ENCODE results near the gene VPS37C.

DNA sequence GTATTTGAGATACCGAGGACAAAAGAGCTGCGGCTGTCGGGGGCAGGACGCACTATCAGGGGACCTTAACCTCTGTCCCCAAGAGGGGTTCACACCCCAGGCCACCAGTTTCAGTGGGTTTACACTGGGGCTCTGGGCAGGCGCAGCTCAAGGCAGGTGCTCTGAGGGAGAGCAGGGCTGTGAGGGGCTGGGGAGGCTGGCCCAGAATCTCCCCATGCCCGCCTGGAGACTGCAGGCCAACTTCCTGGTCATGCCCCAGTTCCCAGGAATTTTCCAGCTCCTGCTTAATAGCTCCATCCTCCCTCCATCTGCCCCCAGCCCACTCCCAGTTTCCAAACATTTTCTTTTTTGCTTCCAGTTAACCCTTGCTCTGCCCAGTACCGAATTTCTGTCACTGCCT lies 34.5 kb upstream of the VPS37C start:
- no peak for TF ChIP-seq ZC3H11A (IDR thresholded peaks at IDR 0.05)
- TF ChIP-seq, protein P1, sequence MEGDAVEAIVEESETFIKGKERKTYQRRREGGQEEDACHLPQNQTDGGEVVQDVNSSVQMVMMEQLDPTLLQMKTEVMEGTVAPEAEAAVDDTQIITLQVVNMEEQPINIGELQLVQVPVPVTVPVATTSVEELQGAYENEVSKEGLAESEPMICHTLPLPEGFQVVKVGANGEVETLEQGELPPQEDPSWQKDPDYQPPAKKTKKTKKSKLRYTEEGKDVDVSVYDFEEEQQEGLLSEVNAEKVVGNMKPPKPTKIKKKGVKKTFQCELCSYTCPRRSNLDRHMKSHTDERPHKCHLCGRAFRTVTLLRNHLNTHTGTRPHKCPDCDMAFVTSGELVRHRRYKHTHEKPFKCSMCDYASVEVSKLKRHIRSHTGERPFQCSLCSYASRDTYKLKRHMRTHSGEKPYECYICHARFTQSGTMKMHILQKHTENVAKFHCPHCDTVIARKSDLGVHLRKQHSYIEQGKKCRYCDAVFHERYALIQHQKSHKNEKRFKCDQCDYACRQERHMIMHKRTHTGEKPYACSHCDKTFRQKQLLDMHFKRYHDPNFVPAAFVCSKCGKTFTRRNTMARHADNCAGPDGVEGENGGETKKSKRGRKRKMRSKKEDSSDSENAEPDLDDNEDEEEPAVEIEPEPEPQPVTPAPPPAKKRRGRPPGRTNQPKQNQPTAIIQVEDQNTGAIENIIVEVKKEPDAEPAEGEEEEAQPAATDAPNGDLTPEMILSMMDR (IDR thresholded peaks at IDR 0.05): no peak
- no peak for TF ChIP-seq MYC (IDR thresholded peaks at IDR 0.05; ENCODE audit: borderline replicate concordance, low read length)
- TF ChIP-seq, protein P2, sequence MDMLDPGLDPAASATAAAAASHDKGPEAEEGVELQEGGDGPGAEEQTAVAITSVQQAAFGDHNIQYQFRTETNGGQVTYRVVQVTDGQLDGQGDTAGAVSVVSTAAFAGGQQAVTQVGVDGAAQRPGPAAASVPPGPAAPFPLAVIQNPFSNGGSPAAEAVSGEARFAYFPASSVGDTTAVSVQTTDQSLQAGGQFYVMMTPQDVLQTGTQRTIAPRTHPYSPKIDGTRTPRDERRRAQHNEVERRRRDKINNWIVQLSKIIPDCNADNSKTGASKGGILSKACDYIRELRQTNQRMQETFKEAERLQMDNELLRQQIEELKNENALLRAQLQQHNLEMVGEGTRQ (IDR thresholded peaks at IDR 0.05): no peak
- TF ChIP-seq SREBF2 (IDR thresholded peaks at IDR 0.05): no peak
- no peak for TF ChIP-seq EP300 (IDR thresholded peaks at IDR 0.05)
- TF ChIP-seq POLR2A (IDR thresholded peaks at IDR 0.05; ENCODE audit: low read length): no peak
- TF ChIP-seq CHD4 (IDR thresholded peaks at IDR 0.05; ENCODE audit: borderline replicate concordance): no peak
- TF ChIP-seq EHMT2 (IDR thresholded peaks at IDR 0.05; ENCODE audit: low read depth): no peak
- no peak for TF ChIP-seq CEBPB (IDR thresholded peaks at IDR 0.05)
- TF ChIP-seq, protein P3, sequence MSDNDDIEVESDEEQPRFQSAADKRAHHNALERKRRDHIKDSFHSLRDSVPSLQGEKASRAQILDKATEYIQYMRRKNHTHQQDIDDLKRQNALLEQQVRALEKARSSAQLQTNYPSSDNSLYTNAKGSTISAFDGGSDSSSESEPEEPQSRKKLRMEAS (IDR thresholded peaks at IDR 0.05): no peak
